Measurements from ENCODE around the gene CHD1L. TPM values are rescaled to one million over a fixed set of nuclear protein-coding genes. Genes with fewer than 3 reads are reported as not detected.

Gene CHD1L
- total and polyA plus RNA-seq, 2 of the 13 experiments (the other 11 are each of a cell fraction or from before 2014, with no cell fraction given), result 74.3 to 111 TPM

- Histone ChIP-seq H3K27ac (ENCODE audit: extremely low read length, insufficient read depth, low read length) (no peak overlapping the region), H3K4me1 (ENCODE audit: insufficient read depth, low read length) (no peaks in the 10 kb centered on the region), H4K20me1 (ENCODE audit: insufficient read depth, low read length) (no peaks in the 10 kb centered on the region), H3K9ac (ENCODE audit: insufficient read depth, low read depth, low read length) (no peak overlapping the region), H2AFZ (ENCODE audit: low read length) (no peak overlapping the region), H3K4me2 (ENCODE audit: low read depth, low read length) (no peak overlapping the region), H3K9me3 (ENCODE audit: low read length) (no peaks in the 10 kb centered on the region), H3K4me3 (replicated peaks in 1 of 3; ENCODE audit: insufficient read depth in 1 of 3, low read depth in 2 of 3, low read length in 3 of 3) (no peak overlapping the region), H3K79me2 (ENCODE audit: insufficient read depth, low read length) (no peaks in the 10 kb centered on the region), H3K27me3 (ENCODE audit: control insufficient read depth in 1 of 2, insufficient read depth in 2 of 2, low read length in 2 of 2) (no peaks in the 10 kb centered on the region), H3K36me3 (replicated peaks in 1 of 2; ENCODE audit: control insufficient read depth in 1 of 2, insufficient read depth in 2 of 2, low read length in 2 of 2) (peaks cover 34 to 94% of the 10 kb centered on the region in 2 experiments)
- FAIRE-seq (no peak), ATAC-seq (no peak), DNase-seq (ENCODE audit: low spot score) (no peak)
- CTCF ChIA-PET (ENCODE audit: low intra/inter-chr PET ratio, low total read pairs), result no interaction called here
- 96% methylated on average over 8 of the region's 8 CpGs for WGBS (ENCODE audit: low lambda C conversion rate)
- no peak for TF ChIP-seq ZNF883 (CRISPR knock-in tag; IDR thresholded peaks at IDR 0.05; ENCODE audit: not compliant biosample characterization)
- TF ChIP-seq CEBPB (IDR thresholded peaks at IDR 0.05; ENCODE audit: borderline replicate concordance, low read depth, low read length), result peak; percentile 19; the same call in 1 of the 2 replicates
- TF ChIP-seq CEBPG (CRISPR knock-in tag; IDR thresholded peaks at IDR 0.05), result peak; percentile 23; the same call in 1 of the 2 replicates
- POLR2A ChIA-PET, result no interaction called here
- in situ Hi-C loops (cut with HindIII; ENCODE audit: extremely low pct_ligation_motif_present, low pct_unique_long_range_greater_than_20kb) (no loop called here), intact Hi-C loops (cut with micrococcal nuclease; ENCODE audit: unreplicated experiment) (no loop called here)
- no TSS peak for BruUV-seq (replicated peaks)
These were observed 44.8 kb downstream of the CHD1L start for GRCh38 chr1:147287133-147287865.

GRCh38 chr1:147292012-147292411, 49.5 kb downstream of the CHD1L start:
- no peak overlapping the region for H2AFZ ChIP-seq (ENCODE audit: low read length)
- no peaks in the 10 kb centered on the region for H3K27me3 ChIP-seq (ENCODE audit: control insufficient read depth in 1 of 2, insufficient read depth in 2 of 2, low read length in 2 of 2)
- peaks cover 29 to 94% of the 10 kb centered on the region in 2 experiments for H3K36me3 ChIP-seq (replicated peaks in 1 of 2; ENCODE audit: control insufficient read depth in 1 of 2, insufficient read depth in 2 of 2, low read length in 2 of 2)
- H3K79me2 ChIP-seq (ENCODE audit: insufficient read depth, low read length), result no peaks in the 10 kb centered on the region
- no peaks in the 10 kb centered on the region for H4K20me1 ChIP-seq (ENCODE audit: insufficient read depth, low read length)
- no peak overlapping the region for H3K4me3 ChIP-seq (replicated peaks in 1 of 3; ENCODE audit: insufficient read depth in 1 of 3, low read depth in 2 of 3, low read length in 3 of 3)
- DNase-seq (ENCODE audit: low spot score) (no peak), FAIRE-seq (no peak), ATAC-seq (no peak)
- H3K9me3 ChIP-seq (ENCODE audit: low read length), result no peaks in the 10 kb centered on the region
- CTCF ChIA-PET (ENCODE audit: low intra/inter-chr PET ratio, low total read pairs), result no interaction called here
- H3K27ac ChIP-seq (ENCODE audit: extremely low read length, insufficient read depth, low read length), result no peak overlapping the region
- POLR2A ChIA-PET, result no interaction called here
- no peak overlapping the region for H3K4me2 ChIP-seq (ENCODE audit: low read depth, low read length)
- no peaks in the 10 kb centered on the region for H3K4me1 ChIP-seq (ENCODE audit: insufficient read depth, low read length)
- no TSS peak for BruUV-seq (replicated peaks)
- WGBS (ENCODE audit: low lambda C conversion rate), result over 99% methylated on average over 4 of the region's 4 CpGs
- in situ Hi-C loops (cut with HindIII; ENCODE audit: extremely low pct_ligation_motif_present, low pct_unique_long_range_greater_than_20kb) (no loop called here), intact Hi-C loops (cut with micrococcal nuclease; ENCODE audit: unreplicated experiment) (no loop called here)
- no peak overlapping the region for H3K9ac ChIP-seq (ENCODE audit: insufficient read depth, low read depth, low read length)
- no peak for TF ChIP-seq XRCC5 (optimal IDR thresholded peaks at IDR 0.05; ENCODE audit: low read length)
- TF ChIP-seq ZNF672 (CRISPR knock-in tag; IDR thresholded peaks at IDR 0.05), result no peak
- TF ChIP-seq GRHL1 (CRISPR knock-in tag; conservative IDR thresholded peaks at IDR 0.05), result no peak
- no peak for TF ChIP-seq SRSF9 (IDR thresholded peaks at IDR 0.05; ENCODE audit: borderline replicate concordance, insufficient read depth, low read depth, low read length, poor library complexity, severe bottlenecking)
- no peak for TF ChIP-seq STAT6 (CRISPR knock-in tag; IDR thresholded peaks at IDR 0.05; ENCODE audit: borderline replicate concordance)
- no peak for TF ChIP-seq SYNCRIP (IDR thresholded peaks at IDR 0.05; ENCODE audit: insufficient read depth, low read depth, low read length)
- no peak for TF ChIP-seq HOXA3 (CRISPR knock-in tag; IDR thresholded peaks at IDR 0.05)
- TF ChIP-seq CREBL2 (CRISPR knock-in tag; IDR thresholded peaks at IDR 0.05; ENCODE audit: borderline replicate concordance), result no peak
- no peak for TF ChIP-seq KAT8 (CRISPR knock-in tag; IDR thresholded peaks at IDR 0.05)
- TF ChIP-seq MED1 (CRISPR knock-in tag; IDR thresholded peaks at IDR 0.05), result no peak
- TF ChIP-seq ZNF816 (CRISPR knock-in tag; IDR thresholded peaks at IDR 0.05; ENCODE audit: borderline replicate concordance), result no peak
